Measurements from ENCODE around the gene NOM1. TPM values are rescaled to one million over a fixed set of nuclear protein-coding genes. Genes with fewer than 3 reads are reported as not detected.

Gene NOM1
- polyA plus RNA-seq, 4 donors: 3.6 to 19.7 (median 7.2) TPM

DNA sequence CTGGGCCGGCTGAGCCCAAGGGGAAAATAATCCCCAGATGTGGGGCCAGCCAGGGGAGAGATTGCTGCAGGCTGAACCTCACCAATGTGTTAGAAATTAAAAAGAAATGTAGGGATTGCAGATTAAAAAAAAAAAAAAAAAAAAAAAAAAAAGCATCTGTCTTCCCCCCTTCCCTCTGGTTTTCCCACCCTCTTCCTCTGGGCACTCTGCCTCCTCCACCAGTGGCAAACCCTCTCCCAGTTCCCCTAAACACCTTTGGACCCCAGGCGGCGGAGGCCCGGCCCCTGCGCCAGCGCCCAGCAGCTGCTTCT, 53.9 kb downstream of the NOM1 start:
- Histone ChIP-seq H3K27ac (ENCODE audit: low read depth in 1 of 3, low read length in 2 of 3) (peak overlapping the region; percentile 24 to 78 (median 76)), H3K9me3 (ENCODE audit: control insufficient read depth in 2 of 2, insufficient read depth in 1 of 2, low read depth in 1 of 2, low read length in 1 of 2) (peaks cover 0 to 14% of the 10 kb centered on the region in 2 donors), H3K4me1 (ENCODE audit: control insufficient read depth in 3 of 3, insufficient read depth in 2 of 3, low read depth in 1 of 3, low read length in 2 of 3) (peaks cover 12 to 51% (median 12%) of the 10 kb centered on the region in 3 donors), H3K36me3 (ENCODE audit: control insufficient read depth in 3 of 3, insufficient read depth in 2 of 3, low read depth in 1 of 3, low read length in 3 of 3) (peaks cover 0 to 24% (median 0%) of the 10 kb centered on the region in 3 donors), H3K27me3 (ENCODE audit: control insufficient read depth in 3 of 3, insufficient read depth in 3 of 3, low read length in 3 of 3) (peaks cover 0 to 47% (median 40%) of the 10 kb centered on the region in 3 donors), H3K4me3 (ENCODE audit: low read depth in 1 of 3, low read length in 3 of 3) (peak overlapping the region in 1 of 3 donors; percentile 17)
- DNase-seq (no peak), FAIRE-seq (no peak)
- WGBS, 3 donors: 7 to 22% (median 11%) methylated on average over 6 of the region's 6 CpGs

DNA sequence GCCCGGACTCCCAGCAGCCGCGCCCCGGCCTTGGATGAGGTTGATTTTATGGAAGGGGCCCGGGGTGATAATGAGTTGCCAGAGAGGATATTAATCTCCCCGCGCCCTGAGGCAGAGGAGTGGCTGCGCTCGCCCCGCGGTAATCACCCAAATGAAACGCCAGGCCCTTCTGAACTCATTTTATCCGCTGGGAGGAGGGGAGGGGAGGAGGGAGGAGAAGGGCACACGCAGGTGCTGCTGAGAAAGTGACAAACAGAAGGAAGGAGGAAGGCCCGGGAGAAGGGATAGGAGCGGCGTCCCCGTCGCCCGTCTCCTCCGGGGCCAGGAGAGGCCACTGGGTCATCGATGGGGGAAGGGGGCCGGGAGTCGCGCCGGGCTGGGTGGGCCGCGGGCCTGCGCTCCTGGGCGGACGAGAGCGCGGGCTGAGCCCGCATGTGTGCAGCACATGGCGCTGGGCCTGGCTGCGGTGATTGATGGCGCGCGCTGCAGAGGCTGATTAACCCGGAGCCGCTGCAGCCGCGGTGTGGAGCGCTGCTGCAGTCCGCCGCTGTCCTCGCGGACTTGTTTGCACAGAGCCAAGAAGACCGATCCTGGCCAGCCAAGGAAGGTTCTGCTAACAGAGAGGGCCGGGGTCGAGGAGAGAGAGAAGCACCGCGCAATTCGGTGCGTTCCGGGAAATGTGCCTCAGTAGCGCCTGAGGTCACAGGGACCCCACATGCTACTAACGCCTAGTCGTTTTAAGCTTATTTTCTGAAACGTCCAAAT, 54.4 kb downstream of the NOM1 start:
- 9 to 17% (median 16%) methylated on average over 47 to 60 of the region's 60 CpGs for WGBS, 3 donors
- Histone ChIP-seq H3K9me3 (ENCODE audit: control insufficient read depth in 2 of 2, insufficient read depth in 1 of 2, low read depth in 1 of 2, low read length in 1 of 2) (peaks cover 0 to 14% of the 10 kb centered on the region in 2 donors), H3K27ac (ENCODE audit: low read depth in 1 of 3, low read length in 2 of 3) (peak overlapping the region; percentile 52 to 78 (median 75)), H3K36me3 (ENCODE audit: control insufficient read depth in 3 of 3, insufficient read depth in 2 of 3, low read depth in 1 of 3, low read length in 3 of 3) (peaks cover 0 to 26% (median 0%) of the 10 kb centered on the region in 3 donors), H3K4me3 (ENCODE audit: low read depth in 1 of 3, low read length in 3 of 3) (no peak overlapping the region), H3K4me1 (ENCODE audit: control insufficient read depth in 3 of 3, insufficient read depth in 2 of 3, low read depth in 1 of 3, low read length in 2 of 3) (peaks cover 12 to 48% (median 12%) of the 10 kb centered on the region in 3 donors), H3K27me3 (ENCODE audit: control insufficient read depth in 3 of 3, insufficient read depth in 3 of 3, low read length in 3 of 3) (peaks cover 0 to 49% (median 40%) of the 10 kb centered on the region in 3 donors)
- no peak for FAIRE-seq
- peak; percentile 94 to 96 for DNase-seq

DNA sequence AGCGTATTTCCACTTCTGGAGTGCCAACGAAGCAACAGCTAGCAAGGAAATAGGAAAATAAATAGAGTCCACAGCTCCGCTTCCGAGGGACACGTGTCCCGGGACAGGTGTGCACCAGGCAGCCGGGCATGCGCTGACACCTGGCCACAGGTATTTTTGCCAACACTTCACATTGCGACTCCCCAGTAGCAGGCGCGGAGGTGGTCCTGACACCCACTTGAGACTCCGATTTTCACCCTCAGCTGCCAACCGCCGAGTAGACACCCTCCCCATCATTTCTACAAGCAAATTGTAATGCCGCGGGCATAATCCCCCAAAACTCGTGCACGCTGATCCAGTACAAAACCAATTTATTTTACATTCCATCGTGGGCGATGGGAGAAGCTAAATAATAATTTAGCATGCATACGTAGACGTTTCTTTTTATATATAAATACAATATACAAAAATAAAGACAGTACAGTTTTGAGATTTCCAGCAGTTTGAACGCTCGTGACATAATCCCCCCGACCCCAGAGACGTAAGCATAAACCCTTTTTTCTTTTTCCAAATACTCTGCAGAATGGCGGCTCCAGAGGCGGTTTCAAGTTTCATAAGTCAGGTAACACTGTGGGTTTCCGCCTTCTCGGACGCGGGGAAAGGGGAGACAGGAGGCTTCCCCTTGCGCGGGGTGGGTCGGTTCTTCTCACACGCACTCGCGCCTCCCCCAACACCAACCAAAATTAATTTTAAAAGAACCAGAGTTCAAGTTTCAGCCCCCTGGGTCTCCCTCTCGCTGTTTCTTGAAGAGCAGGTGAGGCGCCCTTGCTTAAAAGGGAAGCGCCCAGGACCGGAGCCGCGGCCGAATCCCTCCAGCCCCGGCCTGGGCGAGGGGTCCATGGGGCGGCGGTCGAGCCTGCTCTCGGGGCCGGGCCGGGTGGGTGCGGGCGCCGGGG, 55.3 kb downstream of the NOM1 start:
- Histone ChIP-seq H3K36me3 (ENCODE audit: control insufficient read depth in 3 of 3, insufficient read depth in 2 of 3, low read depth in 1 of 3, low read length in 3 of 3) (peaks cover 0 to 26% (median 0%) of the 10 kb centered on the region in 3 donors), H3K4me1 (ENCODE audit: control insufficient read depth in 3 of 3, insufficient read depth in 2 of 3, low read depth in 1 of 3, low read length in 2 of 3) (peaks cover 12 to 42% (median 12%) of the 10 kb centered on the region in 3 donors), H3K27me3 (ENCODE audit: control insufficient read depth in 3 of 3, insufficient read depth in 3 of 3, low read length in 3 of 3) (peaks cover 0 to 50% (median 46%) of the 10 kb centered on the region in 3 donors), H3K4me3 (ENCODE audit: low read depth in 1 of 3, low read length in 3 of 3) (no peak overlapping the region), H3K27ac (ENCODE audit: low read depth in 1 of 3, low read length in 2 of 3) (peak overlapping the region in 1 of 3 donors; percentile 78), H3K9me3 (ENCODE audit: control insufficient read depth in 2 of 2, insufficient read depth in 1 of 2, low read depth in 1 of 2, low read length in 1 of 2) (peaks cover 0 to 14% of the 10 kb centered on the region in 2 donors)
- DNase-seq (no peak), FAIRE-seq (no peak)
- WGBS, 3 donors: 33 to 71% (median 56%) methylated on average over 42 to 56 of the region's 56 CpGs

DNA sequence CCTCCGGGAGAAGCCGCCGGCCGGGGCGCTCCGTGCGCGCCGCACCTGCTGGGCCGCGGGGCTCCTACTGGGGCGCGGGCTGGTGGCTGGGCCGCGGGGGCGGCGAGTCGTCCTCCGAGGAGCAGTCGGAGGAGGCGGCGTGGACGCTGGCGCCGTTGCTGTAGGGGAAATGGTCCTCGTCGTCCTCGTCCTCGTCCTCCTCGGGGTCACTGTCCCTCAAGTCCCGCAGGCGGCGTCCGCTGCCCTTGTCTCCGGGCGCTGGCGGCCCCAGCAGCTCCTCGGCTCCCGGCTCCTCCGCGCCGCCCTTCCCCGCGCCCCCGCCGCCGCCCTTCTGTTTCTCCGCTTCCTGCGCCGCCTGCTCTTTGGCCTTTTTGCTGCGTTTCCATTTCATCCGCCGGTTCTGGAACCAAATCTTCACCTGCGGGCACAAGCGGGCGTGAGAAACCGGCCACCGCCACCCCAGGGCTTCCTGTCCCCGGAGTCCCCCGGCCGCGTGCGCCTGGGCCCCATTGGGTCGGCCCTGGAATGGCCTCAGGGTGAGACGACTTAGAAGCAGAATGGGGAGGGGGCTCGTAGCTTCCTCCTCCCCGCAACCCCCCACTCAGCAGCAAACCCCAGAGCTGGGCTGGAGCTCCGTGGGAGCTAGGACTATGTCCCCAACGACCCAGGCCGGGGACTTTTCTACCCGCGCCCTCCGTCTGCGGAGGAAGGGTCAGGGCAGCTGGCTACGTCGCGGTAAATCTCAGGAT, 56.1 kb downstream of the NOM1 start:
- WGBS, 3 donors: 32 to 71% (median 50%) methylated on average over 60 to 77 of the region's 77 CpGs
- H3K4me1 ChIP-seq (ENCODE audit: control insufficient read depth in 3 of 3, insufficient read depth in 2 of 3, low read depth in 1 of 3, low read length in 2 of 3): peaks cover 8 to 40% (median 12%) of the 10 kb centered on the region in 3 donors
- H3K9me3 ChIP-seq (ENCODE audit: control insufficient read depth in 2 of 2, insufficient read depth in 1 of 2, low read depth in 1 of 2, low read length in 1 of 2): peaks cover 0 to 14% of the 10 kb centered on the region in 2 donors
- peak overlapping the region in 1 of 3 donors; percentile 28 for H3K4me3 ChIP-seq (ENCODE audit: low read depth in 1 of 3, low read length in 3 of 3)
- H3K27ac ChIP-seq (ENCODE audit: low read depth in 1 of 3, low read length in 2 of 3): peak overlapping the region in 1 of 3 donors; percentile 93
- peaks cover 0 to 26% (median 0%) of the 10 kb centered on the region in 3 donors for H3K36me3 ChIP-seq (ENCODE audit: control insufficient read depth in 3 of 3, insufficient read depth in 2 of 3, low read depth in 1 of 3, low read length in 3 of 3)
- peaks cover 0 to 46% (median 46%) of the 10 kb centered on the region in 3 donors for H3K27me3 ChIP-seq (ENCODE audit: control insufficient read depth in 3 of 3, insufficient read depth in 3 of 3, low read length in 3 of 3)
- no peak for FAIRE-seq
- no peak for DNase-seq

DNA sequence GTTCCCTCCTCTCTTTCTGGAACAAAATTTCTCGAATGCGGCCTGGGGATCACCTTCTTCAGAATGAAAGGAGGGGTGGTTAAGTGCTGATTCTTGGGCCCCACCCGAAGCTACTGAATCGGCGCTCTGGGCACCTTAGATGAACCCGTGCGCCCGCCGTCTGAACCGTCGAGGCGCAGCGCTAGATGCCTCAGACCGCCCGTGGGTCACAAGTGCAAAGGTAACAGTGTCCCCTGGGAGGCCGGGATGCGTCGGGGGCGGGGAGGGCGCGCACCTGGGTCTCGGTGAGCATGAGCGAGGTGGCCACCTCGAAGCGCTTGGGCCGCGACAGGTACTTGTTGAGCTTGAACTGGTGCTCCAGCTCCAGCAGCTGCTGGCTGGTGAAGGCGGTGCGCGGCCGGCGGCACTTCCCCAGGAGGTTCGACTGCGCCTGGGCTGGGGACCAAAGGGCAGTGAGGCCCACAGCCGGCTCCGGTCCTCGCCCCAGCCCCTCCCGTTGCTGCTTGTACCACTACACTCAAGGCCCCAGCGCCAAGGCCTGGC, 56.8 kb downstream of the NOM1 start:
- no peak for FAIRE-seq
- Histone ChIP-seq H3K36me3 (ENCODE audit: control insufficient read depth in 3 of 3, insufficient read depth in 2 of 3, low read depth in 1 of 3, low read length in 3 of 3) (peaks cover 0 to 26% (median 0%) of the 10 kb centered on the region in 3 donors), H3K4me1 (ENCODE audit: control insufficient read depth in 3 of 3, insufficient read depth in 2 of 3, low read depth in 1 of 3, low read length in 2 of 3) (peaks cover 9 to 39% (median 9%) of the 10 kb centered on the region in 3 donors), H3K4me3 (ENCODE audit: low read depth in 1 of 3, low read length in 3 of 3) (peak overlapping the region in 1 of 3 donors; percentile 28), H3K9me3 (ENCODE audit: control insufficient read depth in 2 of 2, insufficient read depth in 1 of 2, low read depth in 1 of 2, low read length in 1 of 2) (peaks cover 0 to 14% of the 10 kb centered on the region in 2 donors), H3K27me3 (ENCODE audit: control insufficient read depth in 3 of 3, insufficient read depth in 3 of 3, low read length in 3 of 3) (peaks cover 0 to 47% (median 40%) of the 10 kb centered on the region in 3 donors), H3K27ac (ENCODE audit: low read depth in 1 of 3, low read length in 2 of 3) (peak overlapping the region; percentile 60 to 93 (median 70))
- DNase-seq: peak; percentile 85 to 88
- 5 to 7% (median 6%) methylated on average over 39 of the region's 39 CpGs for WGBS, 3 donors

DNA sequence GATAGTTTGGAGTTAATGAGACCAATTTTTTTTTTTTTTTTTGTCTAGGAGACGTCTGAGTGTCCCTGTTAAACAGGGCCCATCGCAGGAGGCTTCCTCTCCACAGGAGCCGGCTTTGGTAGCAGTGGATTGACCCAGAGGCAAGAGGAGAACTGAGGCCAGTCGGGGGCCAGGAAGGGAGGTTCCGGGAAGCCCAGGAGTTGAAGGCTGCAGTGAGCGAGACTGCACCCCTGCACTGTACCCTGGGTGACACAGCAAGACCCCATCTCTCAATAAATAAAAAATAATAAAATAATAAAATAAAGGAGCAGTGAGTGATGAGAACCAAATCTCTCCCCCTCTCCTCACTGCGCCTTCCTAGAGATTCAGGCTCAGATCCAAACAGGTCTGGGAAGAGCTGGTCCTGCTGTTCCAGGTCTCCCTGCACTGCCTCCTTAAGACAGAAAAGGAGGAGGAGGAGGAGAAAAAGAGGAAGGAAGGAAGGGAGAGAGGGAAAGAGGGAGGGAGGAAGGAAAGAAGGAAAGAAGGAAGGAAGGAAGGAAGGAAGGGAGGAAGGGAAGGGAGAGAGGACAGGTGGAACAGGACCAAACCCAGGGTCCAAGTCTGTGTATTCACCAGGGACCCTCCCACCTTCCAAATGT, 57.4 kb downstream of the NOM1 start:
- DNase-seq (no peak), FAIRE-seq (no peak)
- H3K9me3 ChIP-seq (ENCODE audit: control insufficient read depth in 2 of 2, insufficient read depth in 1 of 2, low read depth in 1 of 2, low read length in 1 of 2): peaks cover 0 to 14% of the 10 kb centered on the region in 2 donors
- H3K27ac ChIP-seq (ENCODE audit: low read depth in 1 of 3, low read length in 2 of 3): peak overlapping the region; percentile 60 to 93 (median 70)
- H3K4me3 ChIP-seq (ENCODE audit: low read depth in 1 of 3, low read length in 3 of 3): peak overlapping the region in 2 of 3 donors; percentile 81 to 89
- H3K27me3 ChIP-seq (ENCODE audit: control insufficient read depth in 3 of 3, insufficient read depth in 3 of 3, low read length in 3 of 3): peaks cover 0 to 50% (median 45%) of the 10 kb centered on the region in 3 donors
- 11 to 17% (median 12%) methylated on average over 7 of the region's 7 CpGs for WGBS, 3 donors
- peaks cover 0 to 26% (median 0%) of the 10 kb centered on the region in 3 donors for H3K36me3 ChIP-seq (ENCODE audit: control insufficient read depth in 3 of 3, insufficient read depth in 2 of 3, low read depth in 1 of 3, low read length in 3 of 3)
- peaks cover 10 to 44% (median 11%) of the 10 kb centered on the region in 3 donors for H3K4me1 ChIP-seq (ENCODE audit: control insufficient read depth in 3 of 3, insufficient read depth in 2 of 3, low read depth in 1 of 3, low read length in 2 of 3)

DNA sequence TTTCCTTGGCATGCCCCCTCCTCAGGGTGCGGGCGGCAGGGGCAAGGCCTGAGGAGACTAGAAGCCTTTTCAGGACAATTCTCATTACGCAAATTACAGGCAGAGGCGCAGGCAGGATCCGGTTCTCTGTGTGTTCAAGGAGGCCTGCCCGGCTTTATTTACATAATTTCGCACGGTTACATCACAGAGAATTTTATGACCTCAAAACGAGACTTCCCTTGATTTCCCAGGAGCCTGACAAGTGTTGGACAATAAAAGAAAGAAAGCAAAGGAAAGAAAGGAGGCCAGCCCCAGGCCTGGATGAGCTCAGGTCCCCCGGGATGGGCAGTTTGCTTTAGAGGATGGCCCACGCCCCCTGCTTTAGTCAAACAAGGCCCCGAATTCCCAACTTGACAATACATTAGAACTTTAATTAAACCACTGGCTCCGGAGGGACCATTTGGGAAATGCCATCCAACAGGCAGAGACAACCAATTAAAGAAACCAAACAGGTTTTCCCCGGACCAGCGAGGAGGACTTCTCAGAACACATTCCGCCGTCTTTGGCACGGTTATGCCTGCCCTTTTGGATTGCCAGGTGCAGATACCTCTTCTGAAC, 58.1 kb downstream of the NOM1 start:
- peak overlapping the region in 2 of 3 donors; percentile 81 to 89 for H3K4me3 ChIP-seq (ENCODE audit: low read depth in 1 of 3, low read length in 3 of 3)
- WGBS, 3 donors: 6 to 13% (median 8%) methylated on average over 18 of the region's 18 CpGs
- DNase-seq (peak; percentile 74 to 87), FAIRE-seq (no peak)
- H3K9me3 ChIP-seq (ENCODE audit: control insufficient read depth in 2 of 2, insufficient read depth in 1 of 2, low read depth in 1 of 2, low read length in 1 of 2): peaks cover 0 to 14% of the 10 kb centered on the region in 2 donors
- H3K27ac ChIP-seq (ENCODE audit: low read depth in 1 of 3, low read length in 2 of 3): peak overlapping the region; percentile 60 to 93 (median 70)
- H3K27me3 ChIP-seq (ENCODE audit: control insufficient read depth in 3 of 3, insufficient read depth in 3 of 3, low read length in 3 of 3): peaks cover 0 to 45% (median 42%) of the 10 kb centered on the region in 3 donors
- H3K4me1 ChIP-seq (ENCODE audit: control insufficient read depth in 3 of 3, insufficient read depth in 2 of 3, low read depth in 1 of 3, low read length in 2 of 3): peaks cover 10 to 39% (median 11%) of the 10 kb centered on the region in 3 donors
- H3K36me3 ChIP-seq (ENCODE audit: control insufficient read depth in 3 of 3, insufficient read depth in 2 of 3, low read depth in 1 of 3, low read length in 3 of 3): peaks cover 0 to 23% (median 0%) of the 10 kb centered on the region in 3 donors

Measured in small intestine (tissue), 7 donors.